Measurements from ENCODE around the gene RAG2.

RAG2 gene

DNA sequence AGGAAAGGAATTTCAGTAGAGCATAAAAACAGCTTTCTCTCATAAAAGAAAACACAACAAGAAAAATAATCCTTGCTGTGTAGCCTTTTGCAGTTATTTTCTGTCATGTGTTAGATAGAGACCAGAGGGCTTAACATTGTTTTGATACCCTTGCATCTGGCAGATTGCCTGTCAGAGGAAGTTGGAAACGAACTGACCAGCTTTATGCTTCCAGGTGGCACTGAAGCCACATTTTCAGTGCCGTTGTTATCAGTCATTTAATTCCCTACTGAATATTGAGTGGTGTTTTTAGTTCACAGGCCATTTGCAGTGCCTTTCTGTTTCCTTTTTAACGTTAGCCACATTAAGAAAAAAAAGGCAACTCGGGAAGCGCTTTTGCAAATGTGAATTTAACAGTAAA lies 21.5 kb upstream of the RAG2 start:
- H3K4me3 ChIP-seq (ENCODE audit: low read depth, low read length): no peak overlapping the region
- no peak for DNase-seq (ENCODE audit: low read depth)

DNA sequence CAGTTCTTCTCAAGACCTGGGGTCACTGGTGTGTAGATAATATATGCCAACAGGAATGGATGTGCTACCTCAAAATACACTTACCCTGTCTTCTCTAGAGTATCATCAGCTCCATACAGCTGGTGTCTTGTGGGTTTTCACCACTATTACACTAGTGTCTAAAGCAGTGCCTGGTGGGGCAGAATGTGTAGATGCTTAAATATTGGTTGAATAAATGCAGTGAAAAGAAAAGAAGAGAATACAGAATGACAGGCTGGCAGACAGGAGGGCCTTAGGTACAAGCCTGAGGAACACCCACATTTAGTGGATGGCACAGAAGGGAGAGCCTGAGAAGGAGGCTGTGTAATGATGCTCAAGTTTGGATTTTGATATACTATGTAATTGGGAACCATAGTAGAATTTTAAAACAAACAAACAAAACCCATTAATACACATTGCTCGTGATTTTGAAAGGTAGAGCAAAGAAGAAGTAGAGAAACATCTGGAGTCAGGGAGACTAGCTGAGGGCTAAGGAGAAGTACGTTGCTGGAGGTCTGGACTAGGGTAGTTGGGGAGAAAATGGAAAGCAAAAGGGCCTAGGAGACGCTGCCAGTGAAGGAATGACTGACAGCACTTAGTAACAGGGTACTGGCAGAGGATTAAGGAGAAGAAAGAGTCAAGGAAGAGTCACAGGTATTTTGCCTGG lies 20.5 kb upstream of the RAG2 start:
- H3K4me3 ChIP-seq (ENCODE audit: low read depth, low read length): no peak overlapping the region
- no peak for DNase-seq (ENCODE audit: low read depth)
- TF ChIP-seq CTCF (IDR thresholded peaks at IDR 0.05; ENCODE audit: low read depth, low read length) (no peak), MYC (IDR thresholded peaks at IDR 0.05; ENCODE audit: low read depth, low read length) (no peak), MAX (IDR thresholded peaks at IDR 0.05; ENCODE audit: low read depth, low read length) (no peak), POLR2A (IDR thresholded peaks at IDR 0.05; ENCODE audit: extremely low read depth, insufficient read length) (no peak)

More for the DNA sequence above, 21.5 kb upstream of the RAG2 start:
- no peak for TF ChIP-seq MYC (IDR thresholded peaks at IDR 0.05; ENCODE audit: low read depth, low read length)
- TF ChIP-seq MAX (IDR thresholded peaks at IDR 0.05; ENCODE audit: low read depth, low read length): no peak
- TF ChIP-seq CTCF (IDR thresholded peaks at IDR 0.05; ENCODE audit: low read depth, low read length): no peak

GRCh38 chr11:36617543-36618362 lies 19.7 kb upstream of the RAG2 start:
- no peak for DNase-seq (ENCODE audit: low read depth)
- H3K4me3 ChIP-seq (ENCODE audit: low read depth, low read length): no peak overlapping the region
- TF ChIP-seq CTCF (IDR thresholded peaks at IDR 0.05; ENCODE audit: low read depth, low read length): no peak
- TF ChIP-seq MYC (IDR thresholded peaks at IDR 0.05; ENCODE audit: low read depth, low read length): no peak
- TF ChIP-seq POLR2A (IDR thresholded peaks at IDR 0.05; ENCODE audit: extremely low read depth, insufficient read length): no peak
- no peak for TF ChIP-seq MAX (IDR thresholded peaks at IDR 0.05; ENCODE audit: low read depth, low read length)

- no peak for TF ChIP-seq POLR2A (IDR thresholded peaks at IDR 0.05; ENCODE audit: extremely low read depth, insufficient read length)
- no peak for TF ChIP-seq CTCF (IDR thresholded peaks at IDR 0.05; ENCODE audit: low read depth, low read length)
- TF ChIP-seq MYC (IDR thresholded peaks at IDR 0.05; ENCODE audit: low read depth, low read length): no peak
- TF ChIP-seq MAX (IDR thresholded peaks at IDR 0.05; ENCODE audit: low read depth, low read length): no peak
- no peak for DNase-seq (ENCODE audit: low read depth)
- no peak overlapping the region for H3K4me3 ChIP-seq (ENCODE audit: low read depth, low read length)
Observed at GRCh38 chr11:36615826-36616225, 17.8 kb upstream of the RAG2 start.

DNA sequence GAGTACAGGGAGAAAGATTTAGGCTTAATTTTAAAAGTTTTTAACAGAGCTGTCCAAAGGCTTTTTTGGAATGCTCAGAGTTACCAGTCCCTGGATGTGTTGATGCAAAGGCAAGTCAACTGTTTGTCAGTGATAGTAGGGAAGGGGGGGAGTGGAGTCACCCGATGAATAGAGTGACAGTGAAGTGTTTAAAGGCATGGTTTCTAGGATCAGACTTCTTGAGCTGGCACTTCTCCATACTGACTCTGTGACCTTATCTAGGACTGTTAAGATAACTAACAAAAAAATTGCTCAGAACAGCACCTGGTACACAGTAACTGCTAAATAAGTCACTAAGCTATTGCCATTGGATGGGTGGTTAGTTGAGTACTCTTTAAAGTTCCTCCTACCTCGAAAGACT lies 11.3 kb upstream of the RAG2 start:
- no peak overlapping the region for H3K4me3 ChIP-seq (ENCODE audit: low read depth, low read length)
- no peak for TF ChIP-seq MAX (IDR thresholded peaks at IDR 0.05; ENCODE audit: low read depth, low read length)
- TF ChIP-seq POLR2A (IDR thresholded peaks at IDR 0.05; ENCODE audit: extremely low read depth, insufficient read length): no peak
- TF ChIP-seq CTCF (IDR thresholded peaks at IDR 0.05; ENCODE audit: low read depth, low read length): no peak
- no peak for TF ChIP-seq MYC (IDR thresholded peaks at IDR 0.05; ENCODE audit: low read depth, low read length)
- DNase-seq (ENCODE audit: low read depth): no peak
